ENCODE data around the gene CDH12. TPM values are rescaled to one million over a fixed set of nuclear protein-coding genes. Genes with fewer than 3 reads are reported as not detected.

CDH12 gene
- total RNA-seq, 1 experiment from 2014 or later: not detected

GRCh38 chr5:22596404-22596970, 256.7 kb downstream of the CDH12 start:
- H3K4me1 ChIP-seq (ENCODE audit: insufficient read depth, low read length): no peaks in the 10 kb centered on the region
- no peak overlapping the region for H2BK12ac ChIP-seq (ENCODE audit: insufficient read length, low read depth, low read length)
- Mint-ChIP-seq H3K9me3 (no peaks in the 10 kb centered on the region), H3K36me3 (ENCODE audit: insufficient read depth in 1 of 3, low read depth in 3 of 3) (no peaks in the 10 kb centered on the region), H3K4me3 (no peak overlapping the region), H3K4me1 (no peaks in the 10 kb centered on the region), H3K27me3 (ENCODE audit: low read depth) (no peaks in the 10 kb centered on the region), H3K27ac (no peak overlapping the region)
- H3K23ac ChIP-seq (ENCODE audit: insufficient read length, low read depth, low read length): no peak overlapping the region
- H3K23me2 ChIP-seq (ENCODE audit: insufficient read length, low read depth, low read length, poor library complexity, severe bottlenecking): no peaks in the 10 kb centered on the region
- H4K8ac ChIP-seq (replicated peaks; ENCODE audit: insufficient read length, low read depth, low read length): no peak overlapping the region
- no peak for DNase-seq
- no CpG with 5 or more reads among the region's 1 CpG for WGBS (ENCODE audit: extremely low coverage, insufficient read length, low lambda C conversion rate)
- no peaks in the 10 kb centered on the region for H3K79me2 ChIP-seq (ENCODE audit: insufficient read depth, low read length)
- no peaks in the 10 kb centered on the region for H3K79me1 ChIP-seq (ENCODE audit: insufficient read depth, low read depth, low read length, poor library complexity, severe bottlenecking)
- no peak overlapping the region for H3K18ac ChIP-seq (ENCODE audit: insufficient read length, low read depth, low read length)
- H3K56ac ChIP-seq (ENCODE audit: insufficient read length, low read depth, low read length): no peak overlapping the region
- no peaks in the 10 kb centered on the region for H4K20me1 ChIP-seq (ENCODE audit: control insufficient read depth, insufficient read depth, insufficient read length)
- no peak overlapping the region for H3K4ac ChIP-seq (ENCODE audit: low read depth, low read length)
- H3K4me2 ChIP-seq (ENCODE audit: insufficient read depth, insufficient read length, low read length): no peak overlapping the region
- H2BK15ac ChIP-seq (ENCODE audit: low read depth, low read length): no peak overlapping the region
- no peaks in the 10 kb centered on the region for H3K9me3 ChIP-seq (ENCODE audit: control insufficient read depth, low read depth, low read length)
- no peak overlapping the region for H2BK20ac ChIP-seq (ENCODE audit: low read depth, low read length, poor library complexity, severe bottlenecking)
- H3K14ac ChIP-seq (ENCODE audit: insufficient read depth, low read length): no peak overlapping the region
- H4K5ac ChIP-seq (ENCODE audit: insufficient read length, low read depth, low read length): no peak overlapping the region
- no peak overlapping the region for H2BK120ac ChIP-seq (ENCODE audit: low read depth, low read length, poor library complexity, severe bottlenecking)
- H3K27me3 ChIP-seq (ENCODE audit: insufficient read depth, low read length): no peaks in the 10 kb centered on the region
- no peak overlapping the region for H3K9ac ChIP-seq (ENCODE audit: extremely low read depth, insufficient read length, low read length)
- H3K27ac ChIP-seq (ENCODE audit: insufficient read length, low read depth, low read length): no peak overlapping the region
- H3T11ph ChIP-seq (ENCODE audit: low read length): no peak overlapping the region
- no peak overlapping the region for H2BK5ac ChIP-seq (ENCODE audit: insufficient read length, low read length)
- no peak overlapping the region for H4K91ac ChIP-seq (ENCODE audit: insufficient read length, low read depth, low read length)
- no peak for TF ChIP-seq CTCF (conservative IDR thresholded peaks at IDR 0.05)
- no peak overlapping the region for H2AK5ac ChIP-seq (ENCODE audit: insufficient read length, low read length)
- no peak overlapping the region for H2AFZ ChIP-seq (ENCODE audit: low read length)
